Measurements from ENCODE around the gene WDR1. TPM values are rescaled to one million over a fixed set of nuclear protein-coding genes. Genes with fewer than 3 reads are reported as not detected.
A peak's percentile ranks its signal among the peaks of the same experiment; 100 is the strongest.

WDR1 gene
- total and polyA plus RNA-seq, 11 donors: 76.1 to 299 (median 185) TPM

- ATAC-seq (peak in 3 of 4 donors; percentile 47 to 65 (median 57)), DNase-seq (peak in 3 of 5 donors; percentile 29 to 40 (median 38))
- no peaks in the 10 kb centered on the region for H3K36me3 ChIP-seq
- no peak for TF ChIP-seq POLR2A (IDR thresholded peaks at IDR 0.05)
- TF ChIP-seq, protein P1, sequence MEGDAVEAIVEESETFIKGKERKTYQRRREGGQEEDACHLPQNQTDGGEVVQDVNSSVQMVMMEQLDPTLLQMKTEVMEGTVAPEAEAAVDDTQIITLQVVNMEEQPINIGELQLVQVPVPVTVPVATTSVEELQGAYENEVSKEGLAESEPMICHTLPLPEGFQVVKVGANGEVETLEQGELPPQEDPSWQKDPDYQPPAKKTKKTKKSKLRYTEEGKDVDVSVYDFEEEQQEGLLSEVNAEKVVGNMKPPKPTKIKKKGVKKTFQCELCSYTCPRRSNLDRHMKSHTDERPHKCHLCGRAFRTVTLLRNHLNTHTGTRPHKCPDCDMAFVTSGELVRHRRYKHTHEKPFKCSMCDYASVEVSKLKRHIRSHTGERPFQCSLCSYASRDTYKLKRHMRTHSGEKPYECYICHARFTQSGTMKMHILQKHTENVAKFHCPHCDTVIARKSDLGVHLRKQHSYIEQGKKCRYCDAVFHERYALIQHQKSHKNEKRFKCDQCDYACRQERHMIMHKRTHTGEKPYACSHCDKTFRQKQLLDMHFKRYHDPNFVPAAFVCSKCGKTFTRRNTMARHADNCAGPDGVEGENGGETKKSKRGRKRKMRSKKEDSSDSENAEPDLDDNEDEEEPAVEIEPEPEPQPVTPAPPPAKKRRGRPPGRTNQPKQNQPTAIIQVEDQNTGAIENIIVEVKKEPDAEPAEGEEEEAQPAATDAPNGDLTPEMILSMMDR (IDR thresholded peaks at IDR 0.05): no peak
- H3K9me3 ChIP-seq: no peaks in the 10 kb centered on the region
- no peaks in the 10 kb centered on the region for H3K27me3 ChIP-seq
- H3K4me1 ChIP-seq: peaks cover 0 to 11% (median 0%) of the 10 kb centered on the region in 12 donors
- no peak overlapping the region for H3K27ac ChIP-seq
- 72 to 85% (median 82%) methylated on average over 1 of the region's 1 CpG for WGBS, 4 donors
- no peak overlapping the region for H3K4me3 ChIP-seq
- intact Hi-C loops (cut with DNase I): loop anchor here in 3 of 10 donors (5.0 kb wide), 3 partner anchors 239 to 384 kb away; partner anchors contain the start of gene ZNF518B (in 1 of the 3)
These were observed 46.7 kb upstream of the WDR1 start for GRCh38 chr4:10163296-10163695.

- H3K27me3 ChIP-seq: no peaks in the 10 kb centered on the region
- TF ChIP-seq POLR2A (IDR thresholded peaks at IDR 0.05): no peak
- TF ChIP-seq, protein P1 (IDR thresholded peaks at IDR 0.05): no peak
- H3K4me1 ChIP-seq: peaks cover 0 to 11% (median 0%) of the 10 kb centered on the region in 12 donors
- intact Hi-C loops (cut with DNase I): loop anchor here in 3 of 10 donors (5.0 kb wide), 3 partner anchors 240 to 385 kb away; partner anchors contain the start of gene ZNF518B (in 1 of the 3)
- WGBS, 4 donors: 79 to 96% (median 90%) methylated on average over 7 of the region's 7 CpGs
- ATAC-seq: no peak
- DNase-seq: no peak
- no peaks in the 10 kb centered on the region for H3K36me3 ChIP-seq
- H3K9me3 ChIP-seq: no peaks in the 10 kb centered on the region
- no peak overlapping the region for H3K4me3 ChIP-seq
- H3K27ac ChIP-seq: no peak overlapping the region
These were observed 45.9 kb upstream of the WDR1 start for GRCh38 chr4:10162341-10163000.

- Histone ChIP-seq H3K4me1 (peaks cover 0 to 11% (median 0%) of the 10 kb centered on the region in 12 donors), H3K27me3 (no peaks in the 10 kb centered on the region), H3K9me3 (no peaks in the 10 kb centered on the region), H3K4me3 (no peak overlapping the region), H3K36me3 (no peaks in the 10 kb centered on the region), H3K27ac (no peak overlapping the region)
- no peak for TF ChIP-seq POLR2A (IDR thresholded peaks at IDR 0.05)
- TF ChIP-seq, protein P1 (IDR thresholded peaks at IDR 0.05): no peak
- no peak for DNase-seq
- 91 to 93% (median 91%) methylated on average over 6 of the region's 6 CpGs for WGBS, 4 donors
- no peak for ATAC-seq
- intact Hi-C loops (cut with DNase I): loop anchor here in 7 of 10 donors (2.0 to 5.0 kb wide), 6 partner anchors 239 to 387 kb away; partner anchors contain the start of gene ZNF518B (in 1 of the 7)
These were observed 45.2 kb upstream of the WDR1 start for GRCh38 chr4:10161840-10162239.

GRCh38 chr4:10161146-10161545, 44.5 kb upstream of the WDR1 start:
- DNase-seq (no peak), ATAC-seq (peak in 1 of 4 donors; percentile 19)
- Histone ChIP-seq H3K4me3 (no peak overlapping the region), H3K4me1 (peaks cover 0 to 11% (median 0%) of the 10 kb centered on the region in 12 donors), H3K9me3 (no peaks in the 10 kb centered on the region), H3K36me3 (no peaks in the 10 kb centered on the region), H3K27me3 (no peaks in the 10 kb centered on the region), H3K27ac (no peak overlapping the region)
- TF ChIP-seq POLR2A (IDR thresholded peaks at IDR 0.05): no peak
- TF ChIP-seq, protein P1 (IDR thresholded peaks at IDR 0.05): no peak
- WGBS, 4 donors: 24 to 48% (median 28%) methylated on average over 3 of the region's 3 CpGs
- intact Hi-C loops (cut with DNase I): loop anchor here in 7 of 10 donors (2.0 to 5.0 kb wide), 6 partner anchors 240 to 388 kb away; partner anchors contain the start of gene ZNF518B (in 1 of the 7)
